Peyer's patch (tissue), 4 donors: ENCODE results near the gene FUT9.

Experiments
- POLR2A ChIP-seq, 2 donors: fragments of 450-650 bp; IDR thresholded peaks; one replicate each; pipeline ENCODE4 v1.5.1; 2017; ENCODE audit warnings: antibody characterized with exemption in 2 of 2, mild to moderate bottlenecking in 2 of 2, moderate library complexity in 2 of 2
- TF ChIP-seq, protein P1 (sequence below), 6 experiments: fragments of 450-650 bp in 4 of 6; fragments of 200-600 bp in 2 of 6; sonication (generic) in 1 of 6; IDR thresholded peaks; one replicate each; pipeline ENCODE4 v1.5.1; 2017 to 2019; ENCODE audit warnings: antibody characterized with exemption in 6 of 6, mild to moderate bottlenecking in 3 of 6, moderate library complexity in 1 of 6

DNA sequence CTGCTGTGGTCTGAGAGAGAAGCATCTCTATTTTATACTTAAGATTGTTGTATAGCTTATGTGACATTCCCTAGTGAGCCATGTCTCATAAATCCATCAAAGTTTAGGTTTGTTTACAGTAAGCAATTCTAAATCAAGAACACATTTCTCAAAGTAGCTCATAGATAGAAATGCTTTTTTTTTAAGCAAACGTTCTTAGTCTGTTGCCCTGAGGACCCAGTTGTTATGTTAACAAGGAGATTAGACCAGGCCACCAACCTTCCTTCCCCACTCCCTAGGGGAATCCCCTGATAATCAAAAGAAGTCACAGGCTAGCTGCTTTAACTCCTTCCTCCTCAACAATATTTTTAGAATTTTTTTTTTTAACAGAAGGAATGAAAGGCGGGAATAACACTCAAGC is 169.0 kb downstream of the FUT9 start:
- TF ChIP-seq, protein P1, sequence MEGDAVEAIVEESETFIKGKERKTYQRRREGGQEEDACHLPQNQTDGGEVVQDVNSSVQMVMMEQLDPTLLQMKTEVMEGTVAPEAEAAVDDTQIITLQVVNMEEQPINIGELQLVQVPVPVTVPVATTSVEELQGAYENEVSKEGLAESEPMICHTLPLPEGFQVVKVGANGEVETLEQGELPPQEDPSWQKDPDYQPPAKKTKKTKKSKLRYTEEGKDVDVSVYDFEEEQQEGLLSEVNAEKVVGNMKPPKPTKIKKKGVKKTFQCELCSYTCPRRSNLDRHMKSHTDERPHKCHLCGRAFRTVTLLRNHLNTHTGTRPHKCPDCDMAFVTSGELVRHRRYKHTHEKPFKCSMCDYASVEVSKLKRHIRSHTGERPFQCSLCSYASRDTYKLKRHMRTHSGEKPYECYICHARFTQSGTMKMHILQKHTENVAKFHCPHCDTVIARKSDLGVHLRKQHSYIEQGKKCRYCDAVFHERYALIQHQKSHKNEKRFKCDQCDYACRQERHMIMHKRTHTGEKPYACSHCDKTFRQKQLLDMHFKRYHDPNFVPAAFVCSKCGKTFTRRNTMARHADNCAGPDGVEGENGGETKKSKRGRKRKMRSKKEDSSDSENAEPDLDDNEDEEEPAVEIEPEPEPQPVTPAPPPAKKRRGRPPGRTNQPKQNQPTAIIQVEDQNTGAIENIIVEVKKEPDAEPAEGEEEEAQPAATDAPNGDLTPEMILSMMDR (IDR thresholded peaks at IDR 0.05): no peak
- no peak for TF ChIP-seq POLR2A (IDR thresholded peaks at IDR 0.05)
